PC-3 (cell line): ENCODE data around the gene IGFBP4. TPM values are rescaled to one million over a fixed set of nuclear protein-coding genes. Genes with fewer than 3 reads are reported as not detected.

ENCODE experiments used
- ATAC-seq: fragments of 200-7000 bp; cut with Tn5 transposase; 2 replicates; pipeline ENCODE4 v1.9.1; 2020; ENCODE audit warnings: mild to moderate bottlenecking, moderate library complexity
- BruUV-seq: library from RNA; stranded (reverse); fragments of 400-500 nt; replicated peaks from 2 replicates; lab custom pipeline; 2021; lab: Mats Ljungman, UMichigan
- CTCF ChIA-PET: fragments of 300-600 bp; sonication (Branson Sonifier 250); formaldehyde crosslinking; loops from one replicate; lab custom pipeline; 2022; ENCODE audit warnings: antibody characterized with exemption; lab: Charles Lee
- POLR2A ChIA-PET: fragments of 300-600 bp; sonication (Branson Sonifier 250); formaldehyde crosslinking; loops from one replicate; lab custom pipeline; 2022; ENCODE audit warnings: antibody characterized with exemption; ENCODE audit not compliant: unreplicated experiment; lab: Charles Lee
- DNase-seq: peaks from one replicate; pipeline ENCODE4 v3.0.0-alpha.2; 2015
- H2AFZ ChIP-seq: fragments of 300-600 bp; sonication (generic); 2 replicates; pipeline ENCODE4 v1.6.0; 2016; ENCODE audit warnings: antibody characterized with exemption, low read length
- H3F3A ChIP-seq: fragments of 300-600 bp; sonication (generic); one replicate; pipeline ENCODE4 v1.6.0; 2017; ENCODE audit warnings: antibody characterized with exemption, low read length, control low read depth, mild to moderate bottlenecking; ENCODE audit not compliant: unreplicated experiment
- H3K27ac ChIP-seq: fragments of 300-600 bp; sonication (generic); 2 replicates; pipeline ENCODE4 v1.5.1; 2016; ENCODE audit warnings: mild to moderate bottlenecking, low read length
- H3K27me3 ChIP-seq: fragments of 300-600 bp; sonication (generic); 2 replicates; pipeline ENCODE4 v1.6.1; 2016; ENCODE audit warnings: low read length, mixed read lengths
- H3K36me3 ChIP-seq: fragments of 300-600 bp; sonication (generic); 2 replicates; pipeline ENCODE4 v1.6.1; 2016; ENCODE audit warnings: low read depth, mixed run types, low read length, mixed read lengths
- H3K4me1 ChIP-seq: fragments of 300-600 bp; sonication (generic); 2 replicates; pipeline ENCODE4 v1.5.1; 2016; ENCODE audit warnings: low read length; ENCODE audit not compliant: insufficient read depth
- H3K4me2 ChIP-seq: fragments of 300-600 bp; sonication (generic); 2 replicates; pipeline ENCODE4 v1.6.0; 2016; ENCODE audit warnings: low read length
- H3K4me3 ChIP-seq: fragments of 300-600 bp; sonication (generic); 2 replicates; pipeline ENCODE4 v1.5.1; 2016; ENCODE audit warnings: mild to moderate bottlenecking, low read length, mixed read lengths
- H3K79me2 ChIP-seq: fragments of 300-600 bp; sonication (generic); 2 replicates; pipeline ENCODE4 v1.6.1; 2017; ENCODE audit warnings: low read length, mixed read lengths
- H3K9ac ChIP-seq: fragments of 300-600 bp; sonication (generic); 2 replicates; pipeline ENCODE4 v1.6.0; 2016; ENCODE audit warnings: mild to moderate bottlenecking, low read length
- H3K9me2 ChIP-seq: fragments of 300-600 bp; sonication (generic); replicated peaks from 2 replicates; pipeline ENCODE4 v1.6.1; 2016; ENCODE audit warnings: mixed run types, low read length, mixed read lengths
- H3K9me3 ChIP-seq: fragments of 300-600 bp; sonication (generic); 2 replicates; pipeline ENCODE4 v1.6.1; 2016; ENCODE audit warnings: low read length, mixed read lengths
- H4K20me1 ChIP-seq: fragments of 300-600 bp; sonication (generic); 2 replicates; pipeline ENCODE4 v1.6.1; 2016; ENCODE audit warnings: low read length, mixed read lengths
- EZH2 ChIP-seq: fragments of 300-600 bp; sonication (generic); IDR thresholded peaks from one replicate; pipeline ENCODE4 v1.6.1; 2017; ENCODE audit warnings: antibody characterized with exemption, mild to moderate bottlenecking, low read length; ENCODE audit not compliant: unreplicated experiment
- EZH2phosphoT487 ChIP-seq: fragments of 300-600 bp; sonication (generic); IDR thresholded peaks from 2 replicates; pipeline ENCODE4 v1.6.1; 2018; ENCODE audit warnings: mild to moderate bottlenecking, antibody characterized with exemption, low read length, borderline replicate concordance
- intact Hi-C: fragments of 100-400 bp; cut with micrococcal nuclease; formaldehyde crosslinking; loops from 2 replicates; pipeline ENCODE4 v1.9.0; 2023
- total RNA-seq: library from RNA; depleted of rRNA; stranded (reverse); fragments of >200 nt; gene quantifications from 2 replicates; pipeline ENCODE4 v1.2.3, GENCODE V29; 2014
- TF ChIP-seq, protein P1 (sequence below): fragments of 300-600 bp; sonication (generic); conservative IDR thresholded peaks from 2 replicates; pipeline ENCODE4 v1.5.1; 2017; ENCODE audit warnings: antibody characterized with exemption, low read depth, mild to moderate bottlenecking, low read length

The IGFBP4 gene
- total RNA-seq, 1 experiment from 2014 or later, result 164 TPM

DNA sequence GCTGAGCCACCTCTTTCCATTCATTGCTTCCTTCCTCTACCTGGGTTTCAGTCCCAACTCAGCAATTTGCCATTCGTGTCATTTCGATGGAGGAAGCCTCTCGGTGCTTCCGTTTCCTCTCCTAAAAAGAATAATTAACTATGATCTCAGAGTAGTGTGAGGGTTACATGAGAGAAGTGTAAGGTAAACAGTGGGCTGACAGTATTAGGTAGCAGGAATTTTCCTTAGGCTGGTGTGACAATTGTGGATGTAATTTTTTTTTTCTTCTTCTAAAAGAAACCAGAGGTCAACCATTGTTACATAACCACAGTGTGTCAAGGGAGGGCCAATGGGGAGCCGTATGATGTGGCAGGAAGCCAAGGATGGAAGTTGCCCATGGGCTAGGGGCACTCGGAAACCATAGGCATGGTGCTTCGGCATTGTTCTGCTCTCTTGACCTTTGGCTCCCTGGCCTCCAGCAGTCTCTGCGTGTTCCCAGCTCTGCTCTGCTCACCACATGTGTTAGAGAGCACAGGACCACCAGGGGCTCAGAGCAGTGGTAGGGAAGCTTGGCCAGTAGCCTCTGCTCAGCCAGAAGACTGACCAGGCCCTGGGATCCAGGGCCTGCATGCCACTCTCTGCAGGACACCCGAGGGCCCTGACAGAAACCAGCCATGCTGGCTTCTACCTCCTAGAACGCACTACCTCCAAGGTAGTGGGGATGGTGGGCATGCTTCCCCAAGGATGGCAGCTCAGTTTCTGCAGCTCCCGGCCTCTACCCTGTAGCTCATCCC is 23.5 kb upstream of the IGFBP4 start:
- TF ChIP-seq EZH2 (no peak), EZH2phosphoT487 (no peak)
- TF ChIP-seq, protein P1, sequence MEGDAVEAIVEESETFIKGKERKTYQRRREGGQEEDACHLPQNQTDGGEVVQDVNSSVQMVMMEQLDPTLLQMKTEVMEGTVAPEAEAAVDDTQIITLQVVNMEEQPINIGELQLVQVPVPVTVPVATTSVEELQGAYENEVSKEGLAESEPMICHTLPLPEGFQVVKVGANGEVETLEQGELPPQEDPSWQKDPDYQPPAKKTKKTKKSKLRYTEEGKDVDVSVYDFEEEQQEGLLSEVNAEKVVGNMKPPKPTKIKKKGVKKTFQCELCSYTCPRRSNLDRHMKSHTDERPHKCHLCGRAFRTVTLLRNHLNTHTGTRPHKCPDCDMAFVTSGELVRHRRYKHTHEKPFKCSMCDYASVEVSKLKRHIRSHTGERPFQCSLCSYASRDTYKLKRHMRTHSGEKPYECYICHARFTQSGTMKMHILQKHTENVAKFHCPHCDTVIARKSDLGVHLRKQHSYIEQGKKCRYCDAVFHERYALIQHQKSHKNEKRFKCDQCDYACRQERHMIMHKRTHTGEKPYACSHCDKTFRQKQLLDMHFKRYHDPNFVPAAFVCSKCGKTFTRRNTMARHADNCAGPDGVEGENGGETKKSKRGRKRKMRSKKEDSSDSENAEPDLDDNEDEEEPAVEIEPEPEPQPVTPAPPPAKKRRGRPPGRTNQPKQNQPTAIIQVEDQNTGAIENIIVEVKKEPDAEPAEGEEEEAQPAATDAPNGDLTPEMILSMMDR, result no peak
- H3K79me2 ChIP-seq, result peaks cover 28% of the 10 kb centered on the region
- ChIA-PET CTCF (no interaction called here), POLR2A (no interaction called here)
- no TSS peak for BruUV-seq
- no peaks in the 10 kb centered on the region for H3K27me3 ChIP-seq
- H3K4me1 ChIP-seq, result peaks cover 17% of the 10 kb centered on the region
- H3K9ac ChIP-seq, result no peak overlapping the region
- no peak overlapping the region for H3K27ac ChIP-seq
- peaks cover 7% of the 10 kb centered on the region for H3K36me3 ChIP-seq
- no peaks in the 10 kb centered on the region for H3K9me2 ChIP-seq
- intact Hi-C loops, result loop anchor here (5.0 kb wide), 1 partner anchor 117 kb away; no protein-coding TSS in a partner anchor
- no peaks in the 10 kb centered on the region for H3K9me3 ChIP-seq
- ATAC-seq (no peak), DNase-seq (no peak)
- no peak overlapping the region for H3K4me3 ChIP-seq
- no peaks in the 10 kb centered on the region for H3F3A ChIP-seq
- H2AFZ ChIP-seq, result no peak overlapping the region
- no peaks in the 10 kb centered on the region for H4K20me1 ChIP-seq
- no peak overlapping the region for H3K4me2 ChIP-seq

- no peaks in the 10 kb centered on the region for H3F3A ChIP-seq
- no peaks in the 10 kb centered on the region for H3K9me2 ChIP-seq
- no peak for TF ChIP-seq EZH2phosphoT487
- TF ChIP-seq, protein P1, result peak; percentile 41; the same call in 1 of the 2 replicates
- POLR2A ChIA-PET, result interaction anchor here (0.6 kb wide), 1 partner anchor 22 kb away, joined by 5 read pairs; no protein-coding TSS in a partner anchor
- peak; percentile 56 for ATAC-seq
- intact Hi-C loops, result no loop called here
- no peak overlapping the region for H3K4me3 ChIP-seq
- no peak overlapping the region for H3K27ac ChIP-seq
- H3K36me3 ChIP-seq, result no peaks in the 10 kb centered on the region
- H4K20me1 ChIP-seq, result no peaks in the 10 kb centered on the region
- peak overlapping the region; percentile 22; the same call in 1 of the 2 replicates for H3K4me2 ChIP-seq
- DNase-seq, result peak; percentile 51
- peaks cover 9% of the 10 kb centered on the region for H3K4me1 ChIP-seq
- no peaks in the 10 kb centered on the region for H3K27me3 ChIP-seq
- H2AFZ ChIP-seq, result 0 out of 2 replicates have a peak overlapping the region, but pooled peaks have one; percentile 18
- no TSS peak for BruUV-seq
- CTCF ChIA-PET, result no interaction called here
- no peak overlapping the region for H3K9ac ChIP-seq
- H3K79me2 ChIP-seq, result no peaks in the 10 kb centered on the region
- H3K9me3 ChIP-seq, result no peaks in the 10 kb centered on the region
Measured at GRCh38 chr17:40422990-40423633, 20.1 kb upstream of the IGFBP4 start.

- Histone ChIP-seq H3K9me2 (no peaks in the 10 kb centered on the region), H3K4me2 (no peak overlapping the region), H3K27ac (no peak overlapping the region), H3K9me3 (no peaks in the 10 kb centered on the region), H3F3A (no peaks in the 10 kb centered on the region), H3K4me3 (no peak overlapping the region), H3K79me2 (no peaks in the 10 kb centered on the region), H2AFZ (no peak overlapping the region), H3K4me1 (peaks cover 5% of the 10 kb centered on the region), H4K20me1 (no peaks in the 10 kb centered on the region), H3K36me3 (no peaks in the 10 kb centered on the region), H3K27me3 (no peaks in the 10 kb centered on the region), H3K9ac (no peak overlapping the region)
- BruUV-seq, result no TSS peak
- POLR2A ChIA-PET, result no interaction called here
- TF ChIP-seq EZH2phosphoT487 (no peak), EZH2 (no peak)
- TF ChIP-seq, protein P1, result no peak
- CTCF ChIA-PET, result no interaction called here
- no peak for DNase-seq
- no peak for ATAC-seq
- intact Hi-C loops, result no loop called here
Measured at GRCh38 chr17:40425741-40426140, 17.5 kb upstream of the IGFBP4 start.
